Fibroblast of lung (primary cell): ENCODE results near the gene MED15. TPM values are rescaled to one million over a fixed set of nuclear protein-coding genes. Genes with fewer than 3 reads are reported as not detected.

Source experiments
- DNase-seq, 2 donors: peaks; one replicate each; pipeline versions ENCODE4 v3.0.0 to v3.0.0-alpha.2; 2010; ENCODE audit warnings: low read depth in 2 of 2
- H2AFZ ChIP-seq: 2 replicates; pipeline ENCODE4 v1.5.1; 2012; ENCODE audit warnings: low read length, control low read depth, inconsistent platforms
- H3K27ac ChIP-seq: 2 replicates; pipeline ENCODE4 v1.5.1; 2011; ENCODE audit warnings: low read length, control low read depth; ENCODE audit not compliant: insufficient read depth
- H3K27me3 ChIP-seq: 2 replicates; pipeline ENCODE4 v1.5.1; 2011; ENCODE audit warnings: mild to moderate bottlenecking, low read length; ENCODE audit not compliant: control insufficient read depth, insufficient read depth
- H3K36me3 ChIP-seq: 2 replicates; pipeline ENCODE4 v1.5.1; 2011; ENCODE audit warnings: low read length; ENCODE audit not compliant: control insufficient read depth, insufficient read depth
- H3K4me1 ChIP-seq: 2 replicates; pipeline ENCODE4 v1.5.1; 2011; ENCODE audit warnings: low read length; ENCODE audit not compliant: control insufficient read depth, insufficient read depth; ENCODE audit errors: extremely low read depth
- H3K4me2 ChIP-seq: 2 replicates; pipeline ENCODE4 v1.5.1; 2011; ENCODE audit warnings: low read length, control low read depth; ENCODE audit not compliant: insufficient read depth; ENCODE audit errors: extremely low read depth
- H3K4me3 ChIP-seq, 4 experiments: fragments of 200-600 bp in 1 of 4; sonication (generic) in 1 of 4; replicated peaks in 1 of 4; 2 replicates each; pipeline ENCODE4 v1.5.1; 2011 to 2016; ENCODE audit warnings: low read length in 4 of 4, low read depth in 3 of 4, mild to moderate bottlenecking in 3 of 4, control low read depth in 2 of 4, inconsistent platforms in 1 of 4, mixed read lengths in 1 of 4; ENCODE audit not compliant: insufficient read depth in 1 of 4; ENCODE audit errors: control extremely low read depth in 1 of 4
- H3K79me2 ChIP-seq: 2 replicates; pipeline ENCODE4 v1.5.1; 2012; ENCODE audit warnings: mild to moderate bottlenecking, low read length, inconsistent platforms; ENCODE audit not compliant: control insufficient read depth, insufficient read depth
- H3K9ac ChIP-seq: 2 replicates; pipeline ENCODE4 v1.5.1; 2011; ENCODE audit warnings: mild to moderate bottlenecking, low read length, control low read depth; ENCODE audit not compliant: insufficient read depth
- H3K9me3 ChIP-seq: 2 replicates; pipeline ENCODE4 v1.5.1; 2012; ENCODE audit warnings: low read depth, low read length; ENCODE audit not compliant: control insufficient read depth, insufficient read depth
- H4K20me1 ChIP-seq: 2 replicates; pipeline ENCODE4 v1.5.1; 2011; ENCODE audit warnings: low read length; ENCODE audit not compliant: control insufficient read depth, insufficient read depth; ENCODE audit errors: extremely low read depth
- CTCF ChIP-seq, 2 donors: IDR thresholded peaks in 1 of 2; conservative IDR thresholded peaks in 1 of 2; 1 replicate in 1 of 2; 2 replicates in 1 of 2; pipeline ENCODE4 v1.5.1; 2011 to 2012; ENCODE audit warnings: low read length in 2 of 2, control low read depth in 1 of 2, inconsistent platforms in 1 of 2, low read depth in 1 of 2, mild to moderate bottlenecking in 1 of 2
- EZH2 ChIP-seq: IDR thresholded peaks from 2 replicates; pipeline ENCODE4 v1.5.1; 2012; ENCODE audit warnings: low read length, control low read depth, mild to moderate bottlenecking; ENCODE audit errors: missing control alignments
- polyA plus RNA-seq, 2 donors: library from polyadenylated mRNA; depleted of rRNA in 1 of 2; stranded (reverse) in 1 of 2; unstranded in 1 of 2; fragments of >200 nt; gene quantifications; 2 replicates each; pipeline ENCODE4 v1.2.1, GENCODE V29; 2011 to 2012; ENCODE audit warnings: missing spikeins in 1 of 2
- total RNA-seq: library from RNA; depleted of rRNA; stranded (reverse); fragments of >200 nt; gene quantifications from 2 replicates; pipeline ENCODE4 v1.2.1, GENCODE V29; 2014

The MED15 gene
- total and polyA plus RNA-seq, 2 donors (not counting 1 experiment from before 2014, with no cell fraction given) = 28.6 TPM

- peak overlapping the region; percentile 89 for H3K27ac ChIP-seq
- no peak overlapping the region for H3K4me3 ChIP-seq
- no peaks in the 10 kb centered on the region for H3K27me3 ChIP-seq
- H3K79me2 ChIP-seq = peaks cover 25% of the 10 kb centered on the region
- H3K9ac ChIP-seq = peak overlapping the region; percentile 51
- no peaks in the 10 kb centered on the region for H3K9me3 ChIP-seq
- no peak for TF ChIP-seq EZH2
- no peak for TF ChIP-seq CTCF (conservative IDR thresholded peaks at IDR 0.05 in 1 of 2, IDR thresholded peaks at IDR 0.05 in 1 of 2; ENCODE audit: low read depth in 1 of 2, low read length in 2 of 2)
- no peaks in the 10 kb centered on the region for H4K20me1 ChIP-seq
- DNase-seq = peak; percentile 98 to 99
- H3K4me2 ChIP-seq = peak overlapping the region; percentile 18
- peaks cover 45% of the 10 kb centered on the region for H3K36me3 ChIP-seq
- no peak overlapping the region for H2AFZ ChIP-seq
- H3K4me1 ChIP-seq = peaks cover 53% of the 10 kb centered on the region
Observed at GRCh38 chr22:20569059-20570058, 61.9 kb downstream of the MED15 start.

GRCh38 chr22:20571078-20571503 lies 63.7 kb downstream of the MED15 start:
- peaks cover 42% of the 10 kb centered on the region for H3K36me3 ChIP-seq
- no peaks in the 10 kb centered on the region for H4K20me1 ChIP-seq
- H3K4me1 ChIP-seq = peaks cover 50% of the 10 kb centered on the region
- TF ChIP-seq EZH2 = no peak
- TF ChIP-seq CTCF (conservative IDR thresholded peaks at IDR 0.05 in 1 of 2, IDR thresholded peaks at IDR 0.05 in 1 of 2; ENCODE audit: low read depth in 1 of 2, low read length in 2 of 2) = no peak
- H3K4me3 ChIP-seq = no peak overlapping the region
- DNase-seq = no peak
- H3K27ac ChIP-seq = peak overlapping the region; percentile 9
- H2AFZ ChIP-seq = no peak overlapping the region
- H3K27me3 ChIP-seq = no peaks in the 10 kb centered on the region
- H3K79me2 ChIP-seq = peaks cover 29% of the 10 kb centered on the region
- H3K4me2 ChIP-seq = no peak overlapping the region
- H3K9ac ChIP-seq = no peak overlapping the region
- no peaks in the 10 kb centered on the region for H3K9me3 ChIP-seq

GRCh38 chr22:20571531-20572007 lies 64.2 kb downstream of the MED15 start:
- H3K27me3 ChIP-seq = no peaks in the 10 kb centered on the region
- H3K79me2 ChIP-seq = peaks cover 30% of the 10 kb centered on the region
- no peaks in the 10 kb centered on the region for H4K20me1 ChIP-seq
- no peak overlapping the region for H3K4me2 ChIP-seq
- H3K36me3 ChIP-seq = peaks cover 38% of the 10 kb centered on the region
- H3K27ac ChIP-seq = peak overlapping the region; percentile 23
- no peak overlapping the region for H3K9ac ChIP-seq
- no peaks in the 10 kb centered on the region for H3K9me3 ChIP-seq
- DNase-seq = peak; percentile 15 to 32
- TF ChIP-seq EZH2 (no peak), CTCF (conservative IDR thresholded peaks at IDR 0.05 in 1 of 2, IDR thresholded peaks at IDR 0.05 in 1 of 2; ENCODE audit: low read depth in 1 of 2, low read length in 2 of 2) (peak; percentile 51 to 71)
- H3K4me1 ChIP-seq = peaks cover 46% of the 10 kb centered on the region
- no peak overlapping the region for H3K4me3 ChIP-seq
- H2AFZ ChIP-seq = no peak overlapping the region
